Right ventricle myocardium superior (tissue), 1 donor: Measurements from ENCODE around the gene TTLL11. TPM values are rescaled to one million over a fixed set of nuclear protein-coding genes. Genes with fewer than 3 reads are reported as not detected.
A peak's percentile ranks its signal among the peaks of the same experiment; 100 is the strongest.
"Not testable (repeated sequence)": the region's sequence is repeated elsewhere in the genome, so short reads cannot be mapped to it uniquely, and the experiment has no call there.

Source experiments
- ATAC-seq: fragments of 200-7000 bp; cut with Tn5 transposase; one replicate; pipeline ENCODE4 v1.9.1; 2020; ENCODE audit warnings: mild to moderate bottlenecking; ENCODE audit not compliant: poor library complexity
- DNase-seq: peaks from one replicate; pipeline ENCODE4 v3.0.0-alpha.2; 2020
- intact Hi-C: fragments of 100-400 bp; cut with DNase I; formaldehyde crosslinking; loops from one replicate; pipeline ENCODE4 v1.11.2; 2022
- total RNA-seq: library from RNA; stranded (reverse); fragmentation: NEBNext Ultra II Directional; extraction: Animal tissue kit (Norgen Biotek cat#: 25700); gene quantifications from one replicate; pipeline ENCODE4 v1.2.1, GENCODE V29; 2021
- donor health status: DM: no; HTN: yes; CAD: no; lungs with severe emphysema.

Gene TTLL11
- total RNA-seq, 1 donor from 2014 or later = 5.0 TPM

DNA sequence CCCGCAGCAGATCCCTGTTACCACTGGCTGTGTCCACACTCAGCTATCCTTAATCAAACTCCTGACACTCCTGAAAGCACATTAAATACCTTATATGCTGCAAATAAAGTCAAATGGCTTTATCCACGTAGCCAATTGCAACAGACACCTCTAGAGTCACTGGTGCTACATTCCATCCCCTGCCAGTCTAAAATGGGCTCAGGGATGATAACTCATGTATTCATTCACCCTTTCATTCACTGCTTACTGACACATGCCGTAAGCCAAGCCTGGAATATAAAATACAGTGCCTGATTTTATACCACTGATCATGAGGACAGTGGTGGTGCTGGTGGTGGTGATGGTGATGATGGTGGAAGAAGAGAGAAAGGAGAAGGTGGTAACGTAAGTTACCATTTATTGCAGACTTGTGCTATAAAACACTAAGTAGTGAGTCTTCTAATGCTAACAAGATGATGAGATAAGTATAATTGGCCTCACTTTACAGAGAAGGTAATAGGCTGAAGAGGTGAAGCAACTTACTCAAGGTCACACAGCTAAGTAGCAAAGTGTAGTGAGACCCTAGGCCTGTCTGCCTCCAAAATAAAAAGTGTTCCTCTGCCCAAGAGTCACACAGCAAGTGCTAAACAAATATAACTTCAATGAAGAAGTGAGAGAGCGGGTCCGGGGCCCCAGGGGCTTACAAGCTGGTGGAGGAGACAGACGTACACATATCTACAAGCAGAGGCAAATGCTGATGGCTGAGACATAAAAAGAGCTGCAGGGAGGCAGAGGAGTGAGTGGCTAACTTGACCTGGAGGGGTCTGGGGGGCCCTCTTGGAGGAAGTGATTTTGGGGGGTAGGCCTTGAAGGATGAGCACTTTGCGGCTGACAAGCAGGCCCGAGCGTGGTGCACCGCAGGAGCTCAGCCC is 1.2 kb downstream of the TTLL11 start:
- ATAC-seq = no peak
- intact Hi-C loops = no loop called here
- DNase-seq = no peak

GRCh38 chr9:122090981-122091380 is 2.1 kb downstream of the TTLL11 start:
- no peak for DNase-seq
- intact Hi-C loops = no loop called here
- no peak for ATAC-seq

DNA sequence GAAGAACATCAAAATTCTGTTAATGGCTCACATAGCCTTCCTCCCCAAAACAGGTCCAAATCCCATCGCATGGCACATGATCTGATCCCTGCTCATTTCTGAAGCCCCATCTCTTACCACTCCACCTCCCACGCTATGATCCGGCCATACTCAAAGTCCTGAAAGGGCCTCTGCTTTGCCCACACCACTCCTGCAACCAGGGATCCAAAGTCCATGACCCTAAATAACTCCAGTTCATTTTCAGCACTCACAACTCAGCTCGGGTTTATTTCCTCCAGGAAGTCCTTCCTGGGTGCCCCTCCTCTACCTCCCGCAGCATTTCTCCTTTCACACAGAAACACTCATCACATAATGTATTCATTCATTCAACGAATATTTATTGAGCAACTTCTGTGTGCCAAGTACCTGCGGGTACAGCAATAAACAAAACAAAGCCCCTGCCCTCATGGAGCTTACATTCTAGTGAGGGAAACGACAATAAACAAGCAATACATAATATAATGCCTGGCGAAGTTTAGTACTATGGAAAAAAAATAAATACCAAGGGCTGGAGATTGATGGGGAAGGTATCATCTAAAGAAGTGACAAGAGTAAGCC is 2.7 kb downstream of the TTLL11 start:
- no peak for ATAC-seq
- DNase-seq = no peak
- intact Hi-C loops = no loop called here

- DNase-seq (no peak), ATAC-seq (no peak)
- intact Hi-C loops = no loop called here
Measured at GRCh38 chr9:122088880-122089706, 4.0 kb downstream of the TTLL11 start.

DNA sequence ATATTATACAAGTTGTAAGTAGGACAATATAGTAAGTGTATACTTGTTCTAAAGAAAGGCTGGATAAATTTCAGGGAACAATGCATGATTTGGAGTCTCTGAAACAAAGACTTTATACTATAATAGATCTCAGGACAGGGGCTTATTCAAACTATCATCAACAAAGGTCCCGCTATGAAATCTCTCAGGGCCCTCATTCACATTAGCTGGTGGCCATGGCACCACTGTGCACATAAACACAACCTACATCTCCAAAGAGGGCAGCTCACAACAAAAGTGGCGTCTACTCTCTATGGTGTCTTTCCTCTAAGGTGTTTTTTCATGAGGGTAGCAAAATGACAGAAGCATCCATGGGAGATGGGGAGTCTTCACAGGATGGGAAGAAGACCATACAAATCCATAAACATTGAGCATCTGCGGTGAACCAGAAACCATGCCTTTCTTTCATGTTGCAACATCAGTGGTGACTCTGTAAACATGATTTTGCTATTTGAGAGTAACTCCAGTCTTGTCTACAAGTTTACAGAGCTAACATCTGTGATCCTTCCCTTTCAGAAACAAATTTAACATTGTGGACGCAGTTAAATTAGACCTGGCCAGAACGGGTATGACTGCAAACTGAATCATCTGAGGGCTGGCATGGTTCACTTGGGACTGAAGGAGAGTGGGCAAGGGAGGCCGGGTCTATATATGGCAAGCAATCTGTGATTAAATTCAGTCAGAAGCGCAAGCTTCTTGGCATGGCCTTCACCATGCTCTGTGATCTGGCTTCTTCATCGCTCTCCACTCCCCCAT is 5.5 kb downstream of the TTLL11 start:
- intact Hi-C loops = no loop called here
- ATAC-seq (peak; percentile 41), DNase-seq (no peak)

DNA sequence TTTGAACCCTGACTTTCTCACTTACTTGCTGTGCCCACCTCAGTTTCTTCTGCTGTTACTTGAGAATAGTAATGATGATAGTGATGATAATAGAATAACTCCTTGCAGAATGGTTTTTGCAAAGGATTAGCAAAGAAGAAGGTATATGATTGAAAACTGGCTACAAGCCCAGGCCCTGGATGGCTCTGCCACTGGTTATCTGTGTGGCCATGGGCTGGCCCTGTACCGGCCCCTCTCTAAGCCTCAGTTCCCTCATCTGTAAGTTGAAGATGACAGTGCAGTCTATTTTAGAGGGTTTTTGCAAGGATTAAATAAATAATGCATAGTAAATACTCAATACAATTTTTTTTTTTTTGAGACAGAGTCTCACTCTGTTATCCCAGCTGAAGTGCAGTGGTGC is 6.2 kb downstream of the TTLL11 start:
- ATAC-seq = no peak
- intact Hi-C loops = no loop called here

GRCh38 chr9:122085260-122085659 is 7.8 kb downstream of the TTLL11 start:
- ATAC-seq (no peak), DNase-seq (no peak)
- intact Hi-C loops = no loop called here

More for the DNA sequence above, 6.2 kb downstream of the TTLL11 start:
- DNase-seq = no peak

GRCh38 chr9:122084026-122084675 is 9.0 kb downstream of the TTLL11 start:
- DNase-seq (no peak), ATAC-seq (no peak)
- intact Hi-C loops = no loop called here

GRCh38 chr9:122080986-122081385 is 12.1 kb downstream of the TTLL11 start:
- no peak for DNase-seq
- intact Hi-C loops = no loop called here
- no peak for ATAC-seq

DNA sequence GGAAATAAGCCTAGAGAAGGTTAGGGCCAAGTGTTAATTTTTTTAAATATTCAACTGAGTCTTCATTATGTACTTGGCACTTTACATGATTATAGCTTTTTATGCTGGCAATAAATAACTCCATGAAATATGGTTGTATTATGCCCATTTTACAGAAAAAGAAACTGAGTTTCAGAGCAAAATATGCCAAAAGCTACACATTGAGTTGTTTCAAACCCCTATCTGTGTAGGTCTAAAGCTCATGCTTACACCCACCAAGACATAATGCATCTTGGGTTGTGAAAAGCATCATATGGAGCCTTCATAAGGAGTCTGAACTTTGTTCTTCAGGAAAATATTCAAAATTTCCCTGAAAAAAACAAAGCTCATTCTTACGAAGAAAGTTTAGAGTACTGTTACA is 14.6 kb downstream of the TTLL11 start:
- ATAC-seq (no peak), DNase-seq (no peak)
- intact Hi-C loops = no loop called here

DNA sequence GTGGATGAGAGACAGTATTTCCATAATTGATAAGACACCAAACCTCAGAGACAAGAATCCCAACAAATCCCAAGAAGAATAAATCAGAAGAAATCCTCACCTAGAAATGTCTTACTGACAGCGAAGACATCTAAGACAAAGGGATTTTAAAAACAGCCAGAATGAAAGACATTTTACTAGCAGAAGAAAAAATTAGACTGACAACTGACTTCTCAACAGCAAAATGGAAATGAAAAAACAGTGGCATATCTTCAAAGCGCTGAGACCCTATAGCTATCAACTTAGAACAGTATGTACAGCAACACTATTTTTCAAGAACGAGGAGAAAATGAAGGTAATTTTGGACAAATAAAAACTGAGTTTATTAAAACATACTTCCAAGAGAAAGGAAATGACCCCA is 16.3 kb downstream of the TTLL11 start:
- intact Hi-C loops = no loop called here
- no peak for ATAC-seq
- no peak for DNase-seq

GRCh38 chr9:122076117-122076516 is 17.0 kb downstream of the TTLL11 start:
- DNase-seq = no peak
- peak; percentile 69 for ATAC-seq
- intact Hi-C loops = no loop called here

DNA sequence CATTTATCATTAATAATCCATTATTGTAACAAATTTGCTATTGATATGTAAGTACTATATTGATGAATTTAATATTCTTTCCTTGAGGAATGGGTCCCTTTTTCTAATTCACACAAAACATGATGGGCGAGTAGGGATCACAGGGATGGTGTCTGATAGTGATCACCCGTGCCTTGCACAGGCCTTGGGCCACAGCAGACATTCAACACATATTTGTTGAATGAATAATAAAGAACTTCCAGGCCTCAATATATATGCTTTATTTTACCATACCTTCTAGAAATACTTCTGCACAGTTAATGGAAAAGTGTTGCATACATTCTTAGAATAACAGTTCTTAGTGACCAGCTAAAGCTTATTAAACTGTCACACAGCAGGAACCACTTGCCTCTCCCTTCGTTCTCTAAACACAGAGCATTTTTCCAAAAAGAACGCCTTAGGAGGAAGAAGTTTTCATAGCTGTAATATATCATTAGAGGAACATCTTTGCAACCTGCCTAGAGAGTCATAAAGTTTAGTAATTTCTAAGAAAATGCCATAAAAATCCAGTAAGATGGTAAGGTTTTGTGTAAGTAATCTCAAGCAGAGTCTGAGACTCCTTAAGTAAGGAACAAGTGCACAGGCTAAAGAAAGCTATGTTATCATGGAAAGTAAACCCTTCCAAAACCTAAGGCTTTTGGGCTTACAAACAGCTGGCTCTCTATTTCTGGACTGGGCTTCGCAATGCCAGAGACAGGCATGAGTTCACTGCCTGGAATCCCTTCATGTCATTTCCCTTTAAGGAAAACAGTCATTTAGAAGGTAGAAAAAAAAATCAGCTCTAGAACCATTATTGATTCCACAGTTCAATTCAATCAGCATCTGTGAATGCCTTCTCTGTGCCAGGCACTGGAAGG is 17.7 kb downstream of the TTLL11 start:
- peak; percentile 60 for ATAC-seq
- no peak for DNase-seq
- intact Hi-C loops = no loop called here

DNA sequence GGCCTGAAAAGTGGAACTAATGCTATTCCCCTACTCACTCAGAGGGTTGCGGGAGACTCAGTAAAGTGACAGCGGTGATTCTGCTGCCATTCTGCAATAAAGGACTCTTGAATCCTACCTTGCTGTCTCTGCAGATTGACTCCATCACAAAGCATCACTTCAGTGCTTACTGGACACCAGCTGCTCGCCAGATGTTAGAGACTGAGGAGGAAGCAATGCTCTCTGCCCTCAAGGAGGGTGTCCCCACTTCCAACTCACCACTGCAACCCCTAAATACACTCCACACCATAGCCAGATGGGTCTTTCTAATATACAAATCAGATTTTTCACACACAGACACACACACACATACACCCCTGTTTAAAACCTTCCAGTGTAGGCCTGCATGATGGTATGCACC is 21.4 kb downstream of the TTLL11 start:
- intact Hi-C loops = no loop called here
- ATAC-seq (no peak), DNase-seq (no peak)

GRCh38 chr9:122070728-122071515 is 22.2 kb downstream of the TTLL11 start:
- ATAC-seq (peak; percentile 23), DNase-seq (no peak)
- intact Hi-C loops = no loop called here

DNA sequence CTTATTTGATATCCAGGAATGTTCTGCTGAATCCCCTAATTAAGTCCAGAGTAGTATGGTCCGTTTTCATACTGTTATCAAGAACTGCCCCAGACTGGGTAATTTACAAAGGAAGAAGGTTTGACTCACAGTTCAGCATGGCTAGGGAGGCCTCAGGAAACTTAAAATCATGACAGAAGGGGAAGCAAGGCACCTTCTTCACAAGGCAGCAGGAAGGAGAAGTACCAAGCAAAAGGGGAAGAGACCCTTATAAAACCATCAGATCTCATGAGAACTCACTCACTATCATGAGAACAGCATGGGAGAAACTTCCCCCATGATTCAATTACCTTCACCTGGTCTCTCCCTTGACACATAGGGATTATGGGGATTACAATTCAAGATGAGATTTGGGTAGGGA is 26.4 kb downstream of the TTLL11 start:
- ATAC-seq, intact Hi-C loops, DNase-seq: not testable (repeated sequence)
